NCI-H2081 treated with DMSO at 0.1 percent for 48 hours (cell line): ENCODE measurements around the gene CRYAA.
"Not testable (repeated sequence)": the region's sequence is repeated elsewhere in the genome, so short reads cannot be mapped to it uniquely, and the experiment has no call there.

Experiments used
- DNase-seq: peaks from one replicate; lab custom pipeline; 2025; lab: John Stamatoyannopoulos, UW

Gene CRYAA

GRCh38 chr21:43168708-43169107 lies at the start of gene CRYAA:
TSS of gene CRYAA (plus strand) at chr21:43169008. CDS start at chr21:43169100, 92 bp downstream.
- DNase-seq: not testable (repeated sequence)

GRCh38 chr21:43130094-43130493 lies 38.7 kb upstream of the CRYAA start:
- not testable (repeated sequence) for DNase-seq

GRCh38 chr21:43134520-43134919 lies 34.3 kb upstream of the CRYAA start:
- DNase-seq: not testable (repeated sequence)

GRCh38 chr21:43138944-43139343 lies 29.9 kb upstream of the CRYAA start:
- not testable (repeated sequence) for DNase-seq

- not testable (repeated sequence) for DNase-seq
Observed at GRCh38 chr21:43141407-43141806, 27.4 kb upstream of the CRYAA start.

- not testable (repeated sequence) for DNase-seq
Observed at GRCh38 chr21:43146637-43147036, 22.2 kb upstream of the CRYAA start.

GRCh38 chr21:43147999-43148398 lies 20.8 kb upstream of the CRYAA start:
- DNase-seq: not testable (repeated sequence)

- not testable (repeated sequence) for DNase-seq
Observed at GRCh38 chr21:43149344-43149743, 19.5 kb upstream of the CRYAA start.

GRCh38 chr21:43153601-43154000 lies 15.2 kb upstream of the CRYAA start:
- not testable (repeated sequence) for DNase-seq

GRCh38 chr21:43159279-43160175 lies 9.3 kb upstream of the CRYAA start:
- DNase-seq: not testable (repeated sequence)

GRCh38 chr21:43161826-43162707 lies 6.7 kb upstream of the CRYAA start:
- not testable (repeated sequence) for DNase-seq

GRCh38 chr21:43162708-43163205 lies 6.1 kb upstream of the CRYAA start:
- DNase-seq: not testable (repeated sequence)

GRCh38 chr21:43164823-43165222 lies 4.0 kb upstream of the CRYAA start:
- DNase-seq: not testable (repeated sequence)

GRCh38 chr21:43165734-43166133 lies 3.1 kb upstream of the CRYAA start:
- not testable (repeated sequence) for DNase-seq

- not testable (repeated sequence) for DNase-seq
Observed at GRCh38 chr21:43169230-43169886, 550 bp downstream of the CRYAA start.

- not testable (repeated sequence) for DNase-seq
Observed at GRCh38 chr21:43169891-43170290, 1.1 kb downstream of the CRYAA start.

GRCh38 chr21:43172812-43173211 lies 4.0 kb downstream of the CRYAA start:
- DNase-seq: not testable (repeated sequence)

GRCh38 chr21:43173438-43173837 lies 4.6 kb downstream of the CRYAA start:
- DNase-seq: not testable (repeated sequence)

GRCh38 chr21:43173930-43174329 lies 5.1 kb downstream of the CRYAA start:
- not testable (repeated sequence) for DNase-seq

GRCh38 chr21:43174998-43175397 lies 6.2 kb downstream of the CRYAA start:
- DNase-seq: not testable (repeated sequence)

GRCh38 chr21:43176621-43177020 lies 7.8 kb downstream of the CRYAA start:
- DNase-seq: not testable (repeated sequence)
